ENCODE data around the gene TAOK3. TPM values are rescaled to one million over a fixed set of nuclear protein-coding genes. Genes with fewer than 3 reads are reported as not detected.

Gene TAOK3
- total RNA-seq, 1 donor from 2014 or later: 28.6 TPM

DNA sequence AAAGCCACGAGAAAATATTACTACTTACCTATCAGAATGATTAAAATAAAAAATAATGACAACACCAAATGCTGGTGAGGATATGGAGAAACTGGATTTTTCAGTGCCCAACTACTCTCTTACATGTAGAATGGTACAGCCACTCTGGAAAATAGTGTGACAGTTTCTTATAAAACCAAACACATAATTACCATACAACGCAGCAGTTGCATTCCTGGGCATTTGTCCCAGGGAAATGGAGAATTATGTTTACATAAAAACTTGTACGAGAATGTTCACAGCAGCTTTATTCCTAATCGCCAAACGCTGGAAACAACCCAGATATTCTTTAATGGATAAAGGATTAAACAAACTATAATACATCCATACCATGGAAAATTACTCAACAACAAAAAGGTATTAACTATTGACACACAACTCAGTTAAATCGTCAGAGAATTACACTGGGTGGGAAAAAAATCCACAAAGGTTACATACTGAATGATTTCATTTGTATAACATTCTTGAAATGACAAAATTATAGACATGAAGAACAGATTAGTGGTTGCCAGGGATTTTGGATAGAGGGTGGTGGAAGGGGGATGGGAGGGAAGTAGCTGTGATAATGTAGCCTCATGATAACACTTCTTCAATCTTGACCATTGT is 35.4 kb downstream of the TAOK3 start:
- no peaks in the 10 kb centered on the region for H3K9me3 Mint-ChIP-seq (ENCODE audit: unreplicated experiment)
- no peak overlapping the region for H3K4me3 Mint-ChIP-seq (ENCODE audit: unreplicated experiment)
- no peaks in the 10 kb centered on the region for H3K27me3 Mint-ChIP-seq (ENCODE audit: unreplicated experiment)
- TF ChIP-seq, protein P1, sequence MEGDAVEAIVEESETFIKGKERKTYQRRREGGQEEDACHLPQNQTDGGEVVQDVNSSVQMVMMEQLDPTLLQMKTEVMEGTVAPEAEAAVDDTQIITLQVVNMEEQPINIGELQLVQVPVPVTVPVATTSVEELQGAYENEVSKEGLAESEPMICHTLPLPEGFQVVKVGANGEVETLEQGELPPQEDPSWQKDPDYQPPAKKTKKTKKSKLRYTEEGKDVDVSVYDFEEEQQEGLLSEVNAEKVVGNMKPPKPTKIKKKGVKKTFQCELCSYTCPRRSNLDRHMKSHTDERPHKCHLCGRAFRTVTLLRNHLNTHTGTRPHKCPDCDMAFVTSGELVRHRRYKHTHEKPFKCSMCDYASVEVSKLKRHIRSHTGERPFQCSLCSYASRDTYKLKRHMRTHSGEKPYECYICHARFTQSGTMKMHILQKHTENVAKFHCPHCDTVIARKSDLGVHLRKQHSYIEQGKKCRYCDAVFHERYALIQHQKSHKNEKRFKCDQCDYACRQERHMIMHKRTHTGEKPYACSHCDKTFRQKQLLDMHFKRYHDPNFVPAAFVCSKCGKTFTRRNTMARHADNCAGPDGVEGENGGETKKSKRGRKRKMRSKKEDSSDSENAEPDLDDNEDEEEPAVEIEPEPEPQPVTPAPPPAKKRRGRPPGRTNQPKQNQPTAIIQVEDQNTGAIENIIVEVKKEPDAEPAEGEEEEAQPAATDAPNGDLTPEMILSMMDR (IDR thresholded peaks at IDR 0.05): no peak
- peaks cover 3% of the 10 kb centered on the region for H3K36me3 Mint-ChIP-seq (ENCODE audit: unreplicated experiment)
- no peak for DNase-seq (ENCODE audit: extremely low spot score, unreplicated experiment)
- peak overlapping the region; percentile 89 for H3K27ac Mint-ChIP-seq (ENCODE audit: unreplicated experiment)
- H3K4me1 Mint-ChIP-seq (ENCODE audit: unreplicated experiment): peaks cover 48% of the 10 kb centered on the region

DNA sequence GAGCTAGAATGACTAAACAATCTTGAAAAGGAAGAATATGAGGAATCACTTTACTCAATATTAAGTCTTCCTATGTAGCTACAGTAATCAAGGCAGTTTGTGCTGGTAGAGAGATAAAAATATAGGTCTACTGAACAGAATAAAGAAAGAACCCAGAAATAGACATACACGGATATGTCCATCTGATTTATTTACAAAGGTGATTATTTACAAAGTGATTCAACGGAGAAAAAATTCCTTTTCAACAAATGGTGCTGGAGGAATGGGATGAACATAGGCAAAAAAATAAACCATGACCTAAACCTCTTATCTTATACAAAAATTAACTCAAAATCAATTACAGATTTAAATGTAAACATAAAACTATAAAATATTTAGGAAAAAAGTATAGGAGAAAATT is 36.6 kb downstream of the TAOK3 start:
- TF ChIP-seq, protein P1 (IDR thresholded peaks at IDR 0.05): no peak
- H3K4me3 Mint-ChIP-seq (ENCODE audit: unreplicated experiment): no peak overlapping the region
- DNase-seq (ENCODE audit: extremely low spot score, unreplicated experiment): no peak
- H3K27me3 Mint-ChIP-seq (ENCODE audit: unreplicated experiment): no peaks in the 10 kb centered on the region
- peak overlapping the region; percentile 89 for H3K27ac Mint-ChIP-seq (ENCODE audit: unreplicated experiment)
- H3K4me1 Mint-ChIP-seq (ENCODE audit: unreplicated experiment): peaks cover 52% of the 10 kb centered on the region
- H3K36me3 Mint-ChIP-seq (ENCODE audit: unreplicated experiment): peaks cover 3% of the 10 kb centered on the region
- H3K9me3 Mint-ChIP-seq (ENCODE audit: unreplicated experiment): no peaks in the 10 kb centered on the region

DNA sequence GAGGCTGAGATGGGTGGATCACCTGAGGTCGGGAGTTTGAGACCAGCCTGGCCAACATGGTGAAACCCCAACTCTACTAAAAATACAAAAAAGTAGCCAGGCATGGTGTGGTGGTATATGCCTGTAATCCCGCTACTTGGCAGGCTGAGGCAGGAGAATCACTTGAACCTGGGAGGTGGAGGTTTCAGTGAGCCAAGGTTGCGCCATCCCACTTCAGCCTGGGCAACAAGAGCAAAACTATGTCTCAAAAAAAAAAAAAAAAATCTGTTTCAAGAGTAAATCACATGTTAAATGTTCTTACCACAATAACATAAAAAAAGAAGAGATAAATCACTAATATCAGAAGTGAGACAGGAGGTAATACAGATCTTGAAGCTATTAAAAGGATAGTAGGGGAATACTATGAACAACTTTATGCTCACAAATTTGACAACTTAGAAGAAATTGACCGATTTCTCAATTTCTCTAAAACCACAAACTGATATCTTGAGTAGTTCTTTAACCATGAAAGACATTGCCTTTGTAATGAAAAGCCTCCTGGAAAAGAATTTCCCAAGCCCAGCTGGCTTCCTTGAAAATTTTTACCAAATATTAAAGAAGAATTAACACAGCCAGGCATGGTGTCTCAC is 37.7 kb downstream of the TAOK3 start:
- Mint-ChIP-seq H3K36me3 (ENCODE audit: unreplicated experiment) (peaks cover 3% of the 10 kb centered on the region), H3K4me1 (ENCODE audit: unreplicated experiment) (peaks cover 61% of the 10 kb centered on the region), H3K27ac (ENCODE audit: unreplicated experiment) (no peak overlapping the region), H3K27me3 (ENCODE audit: unreplicated experiment) (no peaks in the 10 kb centered on the region), H3K4me3 (ENCODE audit: unreplicated experiment) (no peak overlapping the region), H3K9me3 (ENCODE audit: unreplicated experiment) (no peaks in the 10 kb centered on the region)
- DNase-seq (ENCODE audit: extremely low spot score, unreplicated experiment): no peak
- TF ChIP-seq, protein P1 (IDR thresholded peaks at IDR 0.05): no peak

DNA sequence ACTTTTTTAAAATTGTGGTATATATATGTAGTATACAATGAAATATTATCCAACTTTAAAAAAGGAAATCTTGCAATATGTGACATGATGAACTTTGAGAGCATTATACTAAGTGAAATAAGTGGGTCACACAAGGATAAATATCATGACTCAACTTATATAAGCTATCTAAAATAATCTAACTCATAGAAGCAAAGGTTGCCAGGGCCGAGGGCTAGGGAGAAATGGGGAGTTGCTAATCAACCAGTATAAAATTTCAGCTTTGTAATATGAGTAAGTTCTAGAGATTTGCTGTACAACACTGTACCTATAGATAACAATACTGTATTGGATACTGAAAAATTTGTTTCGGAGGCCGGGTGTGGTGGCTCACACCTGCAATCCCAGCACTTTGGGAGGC is 38.5 kb downstream of the TAOK3 start:
- peaks cover 65% of the 10 kb centered on the region for H3K4me1 Mint-ChIP-seq (ENCODE audit: unreplicated experiment)
- no peak for DNase-seq (ENCODE audit: extremely low spot score, unreplicated experiment)
- no peaks in the 10 kb centered on the region for H3K9me3 Mint-ChIP-seq (ENCODE audit: unreplicated experiment)
- no peaks in the 10 kb centered on the region for H3K27me3 Mint-ChIP-seq (ENCODE audit: unreplicated experiment)
- peaks cover 3% of the 10 kb centered on the region for H3K36me3 Mint-ChIP-seq (ENCODE audit: unreplicated experiment)
- H3K4me3 Mint-ChIP-seq (ENCODE audit: unreplicated experiment): no peak overlapping the region
- TF ChIP-seq, protein P1 (IDR thresholded peaks at IDR 0.05): no peak
- H3K27ac Mint-ChIP-seq (ENCODE audit: unreplicated experiment): no peak overlapping the region

DNA sequence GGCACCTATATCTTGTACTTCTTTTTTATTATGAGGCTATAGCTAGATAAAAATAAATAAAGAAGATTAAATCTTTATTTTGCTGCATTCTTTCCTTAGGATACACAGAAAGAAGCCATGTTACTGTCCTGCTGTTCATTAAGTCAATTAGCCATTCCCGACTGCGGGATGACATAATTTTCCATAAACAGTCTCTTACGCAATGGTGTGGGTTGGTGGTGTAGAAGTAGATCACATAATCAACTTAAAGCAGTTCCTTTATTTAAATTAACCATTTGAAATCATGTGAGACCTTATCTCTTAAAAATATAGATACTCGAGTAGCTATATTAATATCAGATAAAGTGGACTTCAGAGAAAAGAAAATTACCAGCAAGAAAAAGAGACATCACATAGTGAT is 40.2 kb downstream of the TAOK3 start:
- H3K27me3 Mint-ChIP-seq (ENCODE audit: unreplicated experiment): no peaks in the 10 kb centered on the region
- DNase-seq (ENCODE audit: extremely low spot score, unreplicated experiment): no peak
- no peak overlapping the region for H3K27ac Mint-ChIP-seq (ENCODE audit: unreplicated experiment)
- peaks cover 3% of the 10 kb centered on the region for H3K36me3 Mint-ChIP-seq (ENCODE audit: unreplicated experiment)
- H3K4me1 Mint-ChIP-seq (ENCODE audit: unreplicated experiment): peaks cover 70% of the 10 kb centered on the region
- no peaks in the 10 kb centered on the region for H3K9me3 Mint-ChIP-seq (ENCODE audit: unreplicated experiment)
- TF ChIP-seq, protein P1 (IDR thresholded peaks at IDR 0.05): no peak
- no peak overlapping the region for H3K4me3 Mint-ChIP-seq (ENCODE audit: unreplicated experiment)
